K562 (cell line): ENCODE results near the gene COX5A. TPM values are rescaled to one million over a fixed set of nuclear protein-coding genes. Genes with fewer than 3 reads are reported as not detected.

Experiments
- ATAC-seq: fragments of 200-7000 bp; cut with Tn5 transposase; 3 replicates; pipeline ENCODE4 v1.9.1; 2020; ENCODE audit warnings: moderate library complexity
- BruUV-seq: library from RNA; stranded (reverse); fragments of 400-500 nt; replicated peaks from 2 replicates; lab custom pipeline; 2021; lab: Mats Ljungman, UMichigan
- CTCF ChIA-PET: fragments of 300-600 bp; formaldehyde crosslinking; extraction: SDS; loops from one replicate; lab custom pipeline; 2021; ENCODE audit warnings: low intra/inter-chr PET ratio; lab: Yijun Ruan, JAX
- POLR2A ChIA-PET: fragments of 300-600, 350-650 bp; sonication (Branson Sonifier 250); formaldehyde crosslinking; extraction: SDS; loops from one replicate; lab custom pipeline; 2021; ENCODE audit warnings: antibody characterized with exemption, inconsistent platforms; lab: Yijun Ruan, JAX
- DNase-seq, 4 experiments: peaks; one replicate each; pipeline versions ENCODE4 v3.0.0 to v3.0.0-alpha.2; 2011 to 2018; ENCODE audit warnings: low spot score in 3 of 4, mixed read lengths in 3 of 4; ENCODE audit errors: extremely low read depth in 1 of 4
- FAIRE-seq: peaks from 2 replicates; lab custom pipeline; 2011; peaks lifted over from hg19 to GRCh38; lab: Jason Lieb, UNC
- H2AFZ ChIP-seq: 2 replicates; pipeline ENCODE4 v1.6.0; 2011; ENCODE audit warnings: low read depth, low read length, control low read depth, inconsistent platforms
- H3K27ac ChIP-seq: fragments of 200-600 bp; 3 replicates; pipeline ENCODE4 v1.8.0; 2011; ENCODE audit warnings: low read depth, mild to moderate bottlenecking, control low read depth, inconsistent platforms, low read length, moderate library complexity, mixed read lengths; ENCODE audit errors: extremely low read depth
- H3K27me3 ChIP-seq, 2 experiments: fragments of 300-600 bp in 1 of 2; 2 replicates in 1 of 2; 3 replicates in 1 of 2; pipeline versions ENCODE4 v1.6.0 to v1.8.0; 2011; ENCODE audit warnings: inconsistent platforms in 2 of 2, low read length in 2 of 2, mild to moderate bottlenecking in 1 of 2, mixed read lengths in 1 of 2, moderate library complexity in 1 of 2; ENCODE audit not compliant: control insufficient read depth in 2 of 2, insufficient read depth in 2 of 2
- H3K36me3 ChIP-seq: fragments of 300-600 bp; 3 replicates; pipeline ENCODE4 v1.8.0; 2011; ENCODE audit warnings: mild to moderate bottlenecking, low read length, inconsistent platforms; ENCODE audit not compliant: control insufficient read depth, insufficient read depth
- H3K4me1 ChIP-seq, 2 experiments: fragments of 200-600 bp in 1 of 2; replicated peaks in 1 of 2; 2 replicates in 1 of 2; 3 replicates in 1 of 2; pipeline versions ENCODE4 v1.5.1 to v1.8.0; 2011; ENCODE audit warnings: inconsistent platforms in 2 of 2, low read length in 2 of 2, mild to moderate bottlenecking in 1 of 2, mixed read lengths in 1 of 2, moderate library complexity in 1 of 2; ENCODE audit not compliant: control insufficient read depth in 2 of 2, insufficient read depth in 2 of 2
- H3K4me2 ChIP-seq: 2 replicates; pipeline ENCODE4 v1.6.1; 2011; ENCODE audit warnings: low read length, control low read depth, inconsistent platforms, mixed read lengths; ENCODE audit not compliant: insufficient read depth
- H3K4me3 ChIP-seq: fragments of 200-600 bp; sonication (generic), shearing (Covaris generic); 2 replicates; pipeline ENCODE4 v1.5.1; 2016; ENCODE audit warnings: control low read depth, inconsistent platforms
- H3K79me2 ChIP-seq: fragments of 200-600 bp; 3 replicates; pipeline ENCODE4 v1.8.0; 2011; ENCODE audit warnings: low read length, inconsistent platforms; ENCODE audit not compliant: control insufficient read depth, insufficient read depth
- H3K9ac ChIP-seq, 2 experiments: 2 replicates each; pipeline versions ENCODE4 v1.6.0 to v1.6.1; 2011; ENCODE audit warnings: low read depth in 2 of 2, low read length in 2 of 2, control low read depth in 1 of 2, inconsistent platforms in 1 of 2, mild to moderate bottlenecking in 1 of 2, mixed read lengths in 1 of 2; ENCODE audit not compliant: insufficient read depth in 1 of 2
- H3K9me1 ChIP-seq: one replicate; pipeline ENCODE4 v1.6.0; 2011; ENCODE audit warnings: inconsistent platforms, mild to moderate bottlenecking, low read length, moderate library complexity; ENCODE audit not compliant: control insufficient read depth, insufficient read depth
- H3K9me3 ChIP-seq: replicated peaks from 2 replicates; pipeline ENCODE4 v1.5.1; 2011; ENCODE audit warnings: low read depth, low read length, inconsistent platforms; ENCODE audit not compliant: control insufficient read depth, insufficient read depth
- H4K20me1 ChIP-seq: replicated peaks from 2 replicates; pipeline ENCODE4 v1.6.1; 2011; ENCODE audit warnings: low read length, inconsistent platforms, mixed read lengths; ENCODE audit not compliant: control insufficient read depth, insufficient read depth
- ARID1B ChIP-seq: fragments of 450-650 bp; IDR thresholded peaks from 2 replicates; pipeline ENCODE4 v1.6.1; 2016; ENCODE audit warnings: antibody characterized with exemption, mild to moderate bottlenecking, inconsistent platforms
- CBX5 ChIP-seq: IDR thresholded peaks from 2 replicates; pipeline ENCODE4 v1.6.1; 2014; ENCODE audit warnings: low read depth, borderline replicate concordance
- DEAF1 ChIP-seq: fragments of 450-650 bp; formaldehyde crosslinking; IDR thresholded peaks from 2 replicates; pipeline ENCODE4 v1.4.0; 2020; ENCODE audit warnings: mild to moderate bottlenecking, moderate library complexity
- HMGN3 ChIP-seq: IDR thresholded peaks from 2 replicates; pipeline ENCODE4 v1.6.1; 2011; ENCODE audit warnings: borderline replicate concordance, low read depth, mild to moderate bottlenecking, mixed read lengths, low read length; ENCODE audit not compliant: insufficient read length; ENCODE audit errors: extremely low read depth
- IRF2 ChIP-seq: sonication (generic); formaldehyde crosslinking; IDR thresholded peaks from 2 replicates; pipeline ENCODE4 v1.8.1; 2022; ENCODE audit warnings: mild to moderate bottlenecking, missing genetic modification reagents
- KLF16 ChIP-seq: IDR thresholded peaks from 2 replicates; pipeline ENCODE4 v1.6.1; 2016; ENCODE audit warnings: antibody characterized with exemption
- MTA2 ChIP-seq: fragments of 450-650 bp; IDR thresholded peaks from 2 replicates; pipeline ENCODE4 v1.6.1; 2016; ENCODE audit warnings: low read depth
- MYNN ChIP-seq, 2 experiments: sonication (generic); formaldehyde crosslinking in 1 of 2; IDR thresholded peaks; 2 replicates each; pipeline versions ENCODE4 v1.5.0 to v1.6.1; 2016 to 2020; ENCODE audit warnings: antibody characterized with exemption in 1 of 2, missing genetic modification reagents in 1 of 2
- NCOA1 ChIP-seq: fragments of 450-650 bp; IDR thresholded peaks from 2 replicates; pipeline ENCODE4 v1.6.1; 2016; ENCODE audit warnings: low read depth
- PHF8 ChIP-seq: fragments of 200-600 bp; sonication (generic); IDR thresholded peaks from 2 replicates; pipeline ENCODE4 v1.6.1; 2012; ENCODE audit warnings: mixed run types, mild to moderate bottlenecking, inconsistent platforms, low read length, moderate library complexity, borderline replicate concordance
- RAD21 ChIP-seq, 2 experiments: fragments of 250-450 bp in 1 of 2; fragments of 450-650 bp in 1 of 2; sonication (Bioruptor Pico) in 1 of 2; formaldehyde crosslinking in 1 of 2; IDR thresholded peaks in 1 of 2; conservative IDR thresholded peaks in 1 of 2; 2 replicates each; pipeline versions ENCODE4 v1.4.0 to v1.8.0; 2020 to 2022; ENCODE audit warnings: mild to moderate bottlenecking in 2 of 2, moderate library complexity in 1 of 2
- SP2 ChIP-seq: IDR thresholded peaks from 2 replicates; pipeline ENCODE4 v1.6.1; 2011; ENCODE audit warnings: mild to moderate bottlenecking, low read depth, low read length, moderate library complexity; ENCODE audit not compliant: poor library complexity, severe bottlenecking; ENCODE audit errors: extremely low read depth
- THRA ChIP-seq: fragments of 450-650 bp; IDR thresholded peaks from 2 replicates; pipeline ENCODE4 v1.6.1; 2017; ENCODE audit warnings: mild to moderate bottlenecking, moderate library complexity
- ZNF165 ChIP-seq: fragments of 250-450 bp; sonication (Bioruptor Pico); IDR thresholded peaks from 2 replicates; pipeline ENCODE4 v1.4.0; 2020; ENCODE audit warnings: borderline replicate concordance
- ZNF347 ChIP-seq: fragments of 450-650 bp; formaldehyde crosslinking; IDR thresholded peaks from 2 replicates; pipeline ENCODE4 v1.4.0; 2020; ENCODE audit warnings: low read depth, mild to moderate bottlenecking, moderate library complexity
- ZNF445 ChIP-seq: fragments of 250-450 bp; sonication (Bioruptor Pico); IDR thresholded peaks from 2 replicates; pipeline ENCODE4 v1.4.0; 2020; ENCODE audit warnings: low read depth, mild to moderate bottlenecking, moderate library complexity
- ZNF717 ChIP-seq: fragments of 250-450 bp; sonication (Bioruptor Pico); IDR thresholded peaks from 2 replicates; pipeline ENCODE4 v1.5.0; 2021
- WGBS: fragments of 100-300 bp; shearing (Covaris generic); methylation state at CpG from one replicate; pipeline ENCODE4 v1.1.6; 2016; ENCODE audit warnings: low coverage, mixed read lengths; ENCODE audit not compliant: insufficient coverage; ENCODE audit errors: missing lambda C conversion rate; 5-methylcytosine and 5-hydroxymethylcytosine counted together
- in situ Hi-C: fragments of 300-500 bp; cut with MboI; formaldehyde crosslinking; loops from 4 replicates; pipeline ENCODE4 v1.15.0; 2018; ENCODE audit warnings: inconsistent platforms, mixed read lengths
- intact Hi-C: fragments of 100-400 bp; cut with micrococcal nuclease; formaldehyde crosslinking; loops from 2 replicates; pipeline ENCODE4 v1.14.2; 2022
- polyA plus RNA-seq, 8 experiments: library from polyadenylated mRNA; depleted of rRNA in 4 of 8; stranded (reverse) in 5 of 8; unstranded in 3 of 8; fragments of >200 nt; fragmentation: Nextera tagmentation in 2 of 8; fragmentation: Illumina TruSeq in 1 of 8; extraction: Ambion mirVana in 2 of 8; extraction: Trizol in 1 of 8; gene quantifications; 2 replicates each; pipeline versions ENCODE4 v1.2.1 to v1.2.3, GENCODE V29; 2011 to 2014; ENCODE audit warnings: inconsistent platforms in 1 of 8, missing spikeins in 1 of 8
- total RNA-seq, 7 experiments: library from RNA; depleted of rRNA in 6 of 7; stranded (reverse); fragments of >200 nt in 6 of 7; fragmentation: Illumina TruSeq in 2 of 7; extraction: Trizol in 2 of 7; gene quantifications; 2 replicates each; pipeline versions ENCODE4 v1.2.1 to v1.2.3, GENCODE V29; 2011 to 2021; ENCODE audit warnings: low replicate concordance in 1 of 7

The COX5A gene
- total and polyA plus RNA-seq, 9 of the 15 experiments (the other 6 are each of a cell fraction or from before 2014, with no cell fraction given) = 86.8 to 553 (median 371) TPM

- Histone ChIP-seq H3K27ac (no peak overlapping the region), H4K20me1 (no peaks in the 10 kb centered on the region), H3K27me3 (no peaks in the 10 kb centered on the region), H3K4me1 (no peaks in the 10 kb centered on the region), H3K4me2 (no peak overlapping the region), H3K36me3 (peaks cover 90% of the 10 kb centered on the region)
- POLR2A ChIA-PET = interaction anchor here (1.2 to 1.9 kb wide), 4 partner anchors 8 to 18 kb away, joined by 5 to 14 read pairs (median 7); partner anchors contain the start of gene COX5A
- CTCF ChIA-PET = no interaction called here
- no peak for ATAC-seq
- DNase-seq = no peak
- WGBS = 93% methylated on average over 8 of the region's 8 CpGs
- TF ChIP-seq ZNF165 (CRISPR knock-in tag) = no peak
- TF ChIP-seq ZNF717 (CRISPR knock-in tag) = no peak
- no peak for TF ChIP-seq ZNF347
- TF ChIP-seq SP2 = no peak
- TF ChIP-seq HMGN3 = no peak
- no peak for TF ChIP-seq THRA
- no peak for TF ChIP-seq ARID1B
- no peak for TF ChIP-seq KLF16
- no peak for TF ChIP-seq MYNN (IDR thresholded peaks at IDR 0.05)
- no peak for TF ChIP-seq MYNN (CRISPR knock-in tag; IDR thresholded peaks at IDR 0.05)
- no peak for TF ChIP-seq MTA2
- TF ChIP-seq PHF8 = no peak
- TF ChIP-seq CBX5 = no peak
- no peak for TF ChIP-seq NCOA1
- TF ChIP-seq ZNF445 = no peak
- TF ChIP-seq DEAF1 = no peak
- TF ChIP-seq IRF2 (CRISPR knock-in tag) = no peak
- TF ChIP-seq RAD21 (CRISPR knock-in tag; conservative IDR thresholded peaks at IDR 0.05 in 1 of 2, IDR thresholded peaks at IDR 0.05 in 1 of 2) = no peak
- TF ChIP-seq, all 486 proteins: peak for 0
- no peaks in the 10 kb centered on the region for H3K9me1 ChIP-seq
- intact Hi-C loops (no loop called here), in situ Hi-C loops (no loop called here)
- H3K9me3 ChIP-seq = no peaks in the 10 kb centered on the region
- no peak for FAIRE-seq
- H3K4me3 ChIP-seq = no peak overlapping the region
- H3K79me2 ChIP-seq = no peaks in the 10 kb centered on the region
- peak overlapping the region in 1 of 2 experiments; percentile 52; a peak in 1 of 4 replicates for H3K9ac ChIP-seq
- no TSS peak for BruUV-seq
- H2AFZ ChIP-seq = no peak overlapping the region
Observed at GRCh38 chr15:74920456-74920855, 17.4 kb downstream of the COX5A start.
